DMS153 treated with DMSO at 0.1 percent for 48 hours (cell line): ENCODE results near the gene DENND2A.
A peak's percentile ranks its signal among the peaks of the same experiment; 100 is the strongest.
"Not testable (repeated sequence)": the region's sequence is repeated elsewhere in the genome, so short reads cannot be mapped to it uniquely, and the experiment has no call there.

Source experiments
- DNase-seq: peaks from one replicate; lab custom pipeline; 2025; ENCODE audit not compliant: unreplicated experiment; lab: John Stamatoyannopoulos, UW

DENND2A gene

GRCh38 chr7:140673063-140673773, 32.6 kb upstream of the DENND2A start:
- DNase-seq = peak; percentile 58

GRCh38 chr7:140672382-140673062, 31.9 kb upstream of the DENND2A start, which contains the start of gene ADCK2:
Gene ADCK2 (plus strand): TSS chr7:140672945. CDS start chr7:140673331, 386 bp downstream.
- no peak for DNase-seq

GRCh38 chr7:140671966-140672365, 31.4 kb upstream of the DENND2A start:
- DNase-seq = no peak

- DNase-seq = no peak
Measured at GRCh38 chr7:140670343-140670935, 29.8 kb upstream of the DENND2A start.

DNA sequence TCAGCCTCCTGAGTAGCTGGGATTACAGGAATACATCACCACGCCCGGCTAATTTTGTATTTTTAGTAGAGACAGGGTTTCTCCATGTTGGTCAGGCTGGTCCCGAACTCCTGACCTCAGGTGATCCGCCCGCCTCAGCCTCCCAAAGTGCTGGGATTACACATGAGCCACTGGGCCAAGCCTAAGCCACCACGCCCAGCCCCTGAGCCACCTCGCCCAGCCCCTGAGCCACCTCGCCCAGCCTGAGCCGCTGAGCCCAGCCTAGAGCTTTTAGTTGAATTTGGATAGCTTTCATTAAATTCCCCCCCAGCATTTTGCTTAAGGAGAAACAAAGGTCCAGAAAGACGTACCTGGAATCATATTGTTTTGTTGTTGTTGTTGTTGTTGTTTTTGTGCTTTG, 29.2 kb upstream of the DENND2A start:
- DNase-seq = not testable (repeated sequence)

GRCh38 chr7:140669352-140669751, 28.7 kb upstream of the DENND2A start:
- DNase-seq = no peak

- no peak for DNase-seq
Measured at GRCh38 chr7:140668641-140669040, 28.0 kb upstream of the DENND2A start.

DNA sequence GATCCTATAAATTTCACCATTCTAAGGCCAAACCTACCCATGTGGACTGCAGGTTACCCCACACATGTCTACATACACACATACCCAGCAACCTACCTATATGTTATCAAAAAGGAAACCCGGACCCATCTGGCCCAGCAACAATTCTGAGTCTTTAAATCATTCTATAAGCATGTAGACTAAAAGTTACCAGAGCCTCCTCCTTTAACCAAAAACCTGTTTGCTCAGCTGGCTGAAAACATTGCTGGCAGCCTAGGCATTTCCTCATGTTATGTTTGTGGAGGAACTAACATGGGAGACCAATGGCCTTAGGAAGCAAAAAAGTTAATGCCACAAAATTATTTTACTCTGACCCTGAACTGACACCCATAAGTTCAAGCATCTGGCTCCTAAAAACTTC, 26.9 kb upstream of the DENND2A start:
- DNase-seq = no peak

DNA sequence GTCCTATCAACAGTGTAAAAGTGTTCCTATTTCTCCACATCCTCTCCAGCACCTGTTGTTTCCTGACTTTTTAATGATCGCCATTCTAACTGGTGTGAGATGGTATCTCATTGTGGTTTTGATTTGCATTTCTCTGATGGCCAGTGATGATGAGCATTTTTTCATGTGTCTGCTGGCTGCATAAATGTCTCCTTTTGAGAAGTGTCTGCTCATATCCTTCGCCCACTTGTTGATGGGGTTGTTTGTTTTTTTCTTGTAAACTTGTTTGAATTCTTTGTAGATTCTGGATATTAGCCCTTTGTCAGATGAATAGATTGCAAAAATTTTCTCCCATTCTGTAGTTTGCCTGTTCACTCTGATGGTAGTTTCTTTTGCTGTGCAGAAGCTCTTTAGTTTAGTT, 22.3 kb upstream of the DENND2A start:
- not testable (repeated sequence) for DNase-seq

GRCh38 chr7:140661124-140661523, 20.5 kb upstream of the DENND2A start:
- no peak for DNase-seq

- no peak for DNase-seq
Measured at GRCh38 chr7:140659856-140660255, 19.2 kb upstream of the DENND2A start.

DNA sequence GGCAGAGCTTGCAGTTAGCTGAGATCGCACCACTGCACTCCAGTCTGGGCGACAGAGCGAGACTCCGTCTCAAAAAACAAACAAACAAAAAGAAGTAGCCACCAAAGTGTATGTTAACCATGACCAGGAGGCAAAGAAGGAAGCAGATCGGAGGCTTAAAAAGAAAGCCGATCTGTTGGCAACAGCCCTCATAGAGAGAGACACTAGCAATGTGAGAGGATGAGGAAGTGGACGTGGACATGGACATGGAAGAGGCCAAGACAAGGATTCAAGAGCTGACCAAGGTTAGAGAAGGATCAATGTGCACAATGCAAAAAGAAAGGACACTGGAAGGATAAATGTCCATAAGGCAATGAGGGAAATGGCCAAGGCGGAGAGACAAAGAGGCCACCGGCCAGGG, 17.3 kb upstream of the DENND2A start:
- no peak for DNase-seq

- DNase-seq = peak; percentile 11
Measured at GRCh38 chr7:140656548-140657515, 16.2 kb upstream of the DENND2A start.

GRCh38 chr7:140655511-140656408, 15.1 kb upstream of the DENND2A start:
- no peak for DNase-seq

- no peak for DNase-seq
Measured at GRCh38 chr7:140654661-140655060, 14.0 kb upstream of the DENND2A start.

- no peak for DNase-seq
Measured at GRCh38 chr7:140654109-140654387, 13.4 kb upstream of the DENND2A start.

- DNase-seq = peak; percentile 60
Measured at GRCh38 chr7:140653319-140654108, 12.9 kb upstream of the DENND2A start.

- no peak for DNase-seq
Measured at GRCh38 chr7:140650367-140650766, 9.8 kb upstream of the DENND2A start.

DNA sequence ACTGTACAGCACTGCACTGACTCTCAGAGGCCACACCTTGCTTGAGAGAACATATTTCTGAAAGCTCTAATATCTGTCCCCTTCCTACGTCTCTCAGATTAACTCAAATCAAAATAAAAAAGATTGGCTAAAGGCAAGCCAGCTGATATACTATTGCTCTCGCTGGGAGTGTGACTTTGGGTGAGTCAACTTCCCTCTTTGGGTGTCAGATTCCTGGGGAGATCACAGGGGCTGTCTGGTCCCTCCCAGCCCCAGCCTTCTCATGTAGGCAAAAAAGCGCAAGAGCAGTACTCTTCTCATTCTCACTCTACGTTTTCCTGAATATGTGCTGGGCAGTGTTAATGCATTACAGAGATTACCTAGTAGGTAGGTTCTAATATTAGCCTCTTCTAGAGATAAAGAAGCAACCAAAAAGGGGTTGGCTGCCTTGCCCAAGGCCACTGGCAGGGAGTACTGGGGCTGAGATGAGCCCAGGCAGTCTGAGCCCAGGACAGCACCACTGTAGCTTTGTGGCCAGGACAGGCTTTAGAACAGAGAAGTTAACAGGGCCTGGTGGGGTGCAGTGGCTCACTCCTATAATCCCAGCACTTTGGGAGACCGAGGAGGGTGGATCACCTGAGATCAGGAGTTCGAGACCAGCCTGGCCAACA, 9.1 kb upstream of the DENND2A start:
- no peak for DNase-seq
